ENCODE results near the gene SULF2. TPM values are rescaled to one million over a fixed set of nuclear protein-coding genes. Genes with fewer than 3 reads are reported as not detected.

SULF2 gene
- total and polyA plus RNA-seq, 2 of the 13 experiments (the other 11 are each of a cell fraction or from before 2014, with no cell fraction given): 7.2 to 50.9 TPM

GRCh38 chr20:47622118-47622665 lies 163.1 kb downstream of the SULF2 start:
- H3K4me3 ChIP-seq (replicated peaks in 1 of 3; ENCODE audit: insufficient read depth in 1 of 3, low read depth in 2 of 3, low read length in 3 of 3): no peak overlapping the region
- no peaks in the 10 kb centered on the region for H3K9me3 ChIP-seq (ENCODE audit: low read length)
- TF ChIP-seq RBM22 (optimal IDR thresholded peaks at IDR 0.05; ENCODE audit: low read length): peak; percentile 21
- no peak for TF ChIP-seq PHF20 (CRISPR knock-in tag; IDR thresholded peaks at IDR 0.05)
- TF ChIP-seq SMAD1 (CRISPR knock-in tag; IDR thresholded peaks at IDR 0.05; ENCODE audit: borderline replicate concordance, low read depth): no peak
- no peak overlapping the region for H3K9ac ChIP-seq (ENCODE audit: insufficient read depth, low read depth, low read length)
- peaks cover 13 to 51% of the 10 kb centered on the region in 2 experiments for H3K36me3 ChIP-seq (replicated peaks in 1 of 2; ENCODE audit: control insufficient read depth in 1 of 2, insufficient read depth in 2 of 2, low read length in 2 of 2)
- no peak for DNase-seq (ENCODE audit: low spot score)
- no peaks in the 10 kb centered on the region for H3K4me1 ChIP-seq (ENCODE audit: insufficient read depth, low read length)
- 96% methylated on average over 9 of the region's 9 CpGs for WGBS (ENCODE audit: low lambda C conversion rate)
- FAIRE-seq: no peak
- H4K20me1 ChIP-seq (ENCODE audit: insufficient read depth, low read length): peaks cover 11% of the 10 kb centered on the region; the same call in 1 of the 2 replicates
- intact Hi-C loops (cut with micrococcal nuclease; ENCODE audit: unreplicated experiment) (loop anchor here (5.0 kb wide), 3 partner anchors 45 to 240 kb away; no protein-coding TSS in a partner anchor), in situ Hi-C loops (cut with HindIII; ENCODE audit: extremely low pct_ligation_motif_present, low pct_unique_long_range_greater_than_20kb) (loop anchor here (5.0 to 10.0 kb wide), 2 partner anchors 105 to 427 kb away; no protein-coding TSS in a partner anchor)
- H3K79me2 ChIP-seq (ENCODE audit: insufficient read depth, low read length): peaks cover 15% of the 10 kb centered on the region
- no peaks in the 10 kb centered on the region for H3K27me3 ChIP-seq (ENCODE audit: control insufficient read depth in 1 of 2, insufficient read depth in 2 of 2, low read length in 2 of 2)
- H2AFZ ChIP-seq (ENCODE audit: low read length): no peak overlapping the region
- ChIA-PET CTCF (ENCODE audit: low intra/inter-chr PET ratio, low total read pairs) (interaction anchor here (1.0 to 1.6 kb wide), 2 partner anchors 417 to 424 kb away, joined by 3 to 4 read pairs; no protein-coding TSS in a partner anchor), POLR2A (no interaction called here)
- BruUV-seq (replicated peaks): no TSS peak
- no peak overlapping the region for H3K4me2 ChIP-seq (ENCODE audit: low read depth, low read length)
- no peak for ATAC-seq
- no peak overlapping the region for H3K27ac ChIP-seq (ENCODE audit: extremely low read length, insufficient read depth, low read length)

GRCh38 chr20:47620808-47621805 lies 164.2 kb downstream of the SULF2 start:
- Histone ChIP-seq H4K20me1 (ENCODE audit: insufficient read depth, low read length) (peaks cover 11% of the 10 kb centered on the region; the same call in 1 of the 2 replicates), H3K9me3 (ENCODE audit: low read length) (no peaks in the 10 kb centered on the region), H3K4me2 (ENCODE audit: low read depth, low read length) (no peak overlapping the region), H3K27me3 (ENCODE audit: control insufficient read depth in 1 of 2, insufficient read depth in 2 of 2, low read length in 2 of 2) (no peaks in the 10 kb centered on the region), H3K79me2 (ENCODE audit: insufficient read depth, low read length) (peaks cover 20% of the 10 kb centered on the region), H3K9ac (ENCODE audit: insufficient read depth, low read depth, low read length) (no peak overlapping the region), H3K27ac (ENCODE audit: extremely low read length, insufficient read depth, low read length) (no peak overlapping the region), H3K36me3 (replicated peaks in 1 of 2; ENCODE audit: control insufficient read depth in 1 of 2, insufficient read depth in 2 of 2, low read length in 2 of 2) (peaks cover 10 to 40% of the 10 kb centered on the region in 2 experiments), H2AFZ (ENCODE audit: low read length) (no peak overlapping the region), H3K4me1 (ENCODE audit: insufficient read depth, low read length) (no peaks in the 10 kb centered on the region), H3K4me3 (replicated peaks in 1 of 3; ENCODE audit: insufficient read depth in 1 of 3, low read depth in 2 of 3, low read length in 3 of 3) (no peak overlapping the region)
- in situ Hi-C loops (cut with HindIII; ENCODE audit: extremely low pct_ligation_motif_present, low pct_unique_long_range_greater_than_20kb) (loop anchor here (5.0 to 10.0 kb wide), 2 partner anchors 104 to 426 kb away; no protein-coding TSS in a partner anchor), intact Hi-C loops (cut with micrococcal nuclease; ENCODE audit: unreplicated experiment) (loop anchor here (1.0 to 5.0 kb wide), 6 partner anchors 44 to 424 kb away; no protein-coding TSS in a partner anchor)
- ChIA-PET POLR2A (no interaction called here), CTCF (ENCODE audit: low intra/inter-chr PET ratio, low total read pairs) (interaction anchor here (0.6 to 1.7 kb wide), 11 partner anchors 85 to 425 kb away, joined by 3 to 11 read pairs (median 3); no protein-coding TSS in a partner anchor)
- DNase-seq (ENCODE audit: low spot score) (peak; percentile 66), ATAC-seq (0 out of 3 replicates have a peak, but pooled peaks have one; percentile 33), FAIRE-seq (peak; percentile 39)
- BruUV-seq (replicated peaks): no TSS peak
- WGBS (ENCODE audit: low lambda C conversion rate): 69% methylated on average over 8 of the region's 8 CpGs
- 0 out of 2 replicates have a peak, but pooled peaks have one; percentile 34 for TF ChIP-seq ZBTB25 (CRISPR knock-in tag; IDR thresholded peaks at IDR 0.05)
- no peak for TF ChIP-seq KDM5B (CRISPR knock-in tag; IDR thresholded peaks at IDR 0.05; ENCODE audit: borderline replicate concordance)
- TF ChIP-seq, protein P1, sequence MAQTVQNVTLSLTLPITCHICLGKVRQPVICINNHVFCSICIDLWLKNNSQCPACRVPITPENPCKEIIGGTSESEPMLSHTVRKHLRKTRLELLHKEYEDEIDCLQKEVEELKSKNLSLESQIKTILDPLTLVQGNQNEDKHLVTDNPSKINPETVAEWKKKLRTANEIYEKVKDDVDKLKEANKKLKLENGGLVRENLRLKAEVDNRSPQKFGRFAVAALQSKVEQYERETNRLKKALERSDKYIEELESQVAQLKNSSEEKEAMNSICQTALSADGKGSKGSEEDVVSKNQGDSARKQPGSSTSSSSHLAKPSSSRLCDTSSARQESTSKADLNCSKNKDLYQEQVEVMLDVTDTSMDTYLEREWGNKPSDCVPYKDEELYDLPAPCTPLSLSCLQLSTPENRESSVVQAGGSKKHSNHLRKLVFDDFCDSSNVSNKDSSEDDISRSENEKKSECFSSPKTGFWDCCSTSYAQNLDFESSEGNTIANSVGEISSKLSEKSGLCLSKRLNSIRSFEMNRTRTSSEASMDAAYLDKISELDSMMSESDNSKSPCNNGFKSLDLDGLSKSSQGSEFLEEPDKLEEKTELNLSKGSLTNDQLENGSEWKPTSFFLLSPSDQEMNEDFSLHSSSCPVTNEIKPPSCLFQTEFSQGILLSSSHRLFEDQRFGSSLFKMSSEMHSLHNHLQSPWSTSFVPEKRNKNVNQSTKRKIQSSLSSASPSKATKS (CRISPR knock-in tag; IDR thresholded peaks at IDR 0.05): no peak

Measured in HepG2 (cell line).